Right atrium auricular region (tissue), 2 donors: ENCODE data around the gene GNAI2. TPM values are rescaled to one million over a fixed set of nuclear protein-coding genes. Genes with fewer than 3 reads are reported as not detected.

Experiments used
- DNase-seq: peaks from one replicate; pipeline ENCODE4 v3.0.0-alpha.2; 2019; ENCODE audit warnings: low spot score
- H3K27ac ChIP-seq, 2 donors: fragments of 200-600 bp; sonication (generic); 1 replicate in 1 of 2; 2 replicates in 1 of 2; pipeline ENCODE4 v1.5.1; 2016 to 2019
- H3K27me3 ChIP-seq, 2 donors: fragments of 200-600 bp; sonication (generic); one replicate each; pipeline versions ENCODE4 v1.5.1 to v1.6.0; 2017 to 2019
- H3K36me3 ChIP-seq: fragments of 200-600 bp; sonication (generic); one replicate; pipeline ENCODE4 v1.5.1; 2016
- H3K4me1 ChIP-seq, 2 donors: fragments of 200-600 bp; sonication (generic); one replicate each; pipeline versions ENCODE4 v1.5.1 to v1.6.0; 2017 to 2019
- H3K4me3 ChIP-seq, 2 donors: fragments of 200-600 bp; sonication (generic); 1 replicate in 1 of 2; 2 replicates in 1 of 2; pipeline ENCODE4 v1.5.1; 2017 to 2019; ENCODE audit warnings: mild to moderate bottlenecking in 1 of 2, moderate library complexity in 1 of 2
- H3K9me3 ChIP-seq, 2 donors: fragments of 200-600 bp; sonication (generic); one replicate each; pipeline ENCODE4 v1.5.1; 2019
- CTCF ChIP-seq, 2 donors: fragments of 200-600 bp; sonication (generic); IDR thresholded peaks; one replicate each; pipeline ENCODE4 v1.5.1; 2019; ENCODE audit warnings: antibody characterized with exemption in 2 of 2
- total RNA-seq, 2 donors: library from RNA; depleted of rRNA; stranded (reverse); fragments of >200 nt; gene quantifications; one replicate each; pipeline ENCODE4 v1.1.0, GENCODE V29; 2016

The GNAI2 gene
- total RNA-seq, 2 donors from 2014 or later = 72.1 to 127 TPM

DNA sequence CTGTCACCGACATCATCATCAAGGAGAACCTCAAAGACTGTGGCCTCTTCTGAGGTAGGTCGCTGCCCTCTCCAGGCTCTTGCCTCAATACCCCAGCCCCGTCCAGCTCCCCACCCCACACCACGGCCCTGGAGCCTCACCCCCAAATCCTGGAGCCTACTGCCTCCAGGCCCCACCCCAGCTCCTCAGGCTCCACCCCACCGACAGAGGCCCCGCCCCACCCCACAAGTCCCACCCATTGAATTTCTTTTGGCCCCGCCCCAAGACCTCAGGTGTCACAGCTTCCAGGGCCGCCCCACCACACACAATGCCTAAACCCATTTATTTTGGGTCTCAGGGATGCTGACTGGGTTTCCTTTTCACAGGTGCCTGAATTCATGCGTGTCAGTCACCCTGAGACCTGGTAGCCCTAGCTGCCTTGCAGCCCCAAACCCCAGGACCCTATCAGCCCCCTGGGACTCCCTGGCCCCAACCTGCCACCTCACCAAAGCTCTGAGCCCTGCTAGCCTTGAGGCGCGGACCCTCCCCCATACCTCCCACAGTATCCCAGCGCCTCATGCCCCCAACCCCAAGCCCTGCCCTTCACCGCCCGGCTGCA, 41.0 kb upstream of the GNAI2 start:
- Histone ChIP-seq H3K4me3 (no peak overlapping the region), H3K36me3 (no peaks in the 10 kb centered on the region), H3K4me1 (peaks cover 0 to 25% of the 10 kb centered on the region in 2 donors), H3K27me3 (peaks cover 11 to 16% of the 10 kb centered on the region in 2 donors), H3K27ac (no peak overlapping the region), H3K9me3 (no peaks in the 10 kb centered on the region)
- no peak for DNase-seq
- TF ChIP-seq CTCF (IDR thresholded peaks at IDR 0.05) = no peak

DNA sequence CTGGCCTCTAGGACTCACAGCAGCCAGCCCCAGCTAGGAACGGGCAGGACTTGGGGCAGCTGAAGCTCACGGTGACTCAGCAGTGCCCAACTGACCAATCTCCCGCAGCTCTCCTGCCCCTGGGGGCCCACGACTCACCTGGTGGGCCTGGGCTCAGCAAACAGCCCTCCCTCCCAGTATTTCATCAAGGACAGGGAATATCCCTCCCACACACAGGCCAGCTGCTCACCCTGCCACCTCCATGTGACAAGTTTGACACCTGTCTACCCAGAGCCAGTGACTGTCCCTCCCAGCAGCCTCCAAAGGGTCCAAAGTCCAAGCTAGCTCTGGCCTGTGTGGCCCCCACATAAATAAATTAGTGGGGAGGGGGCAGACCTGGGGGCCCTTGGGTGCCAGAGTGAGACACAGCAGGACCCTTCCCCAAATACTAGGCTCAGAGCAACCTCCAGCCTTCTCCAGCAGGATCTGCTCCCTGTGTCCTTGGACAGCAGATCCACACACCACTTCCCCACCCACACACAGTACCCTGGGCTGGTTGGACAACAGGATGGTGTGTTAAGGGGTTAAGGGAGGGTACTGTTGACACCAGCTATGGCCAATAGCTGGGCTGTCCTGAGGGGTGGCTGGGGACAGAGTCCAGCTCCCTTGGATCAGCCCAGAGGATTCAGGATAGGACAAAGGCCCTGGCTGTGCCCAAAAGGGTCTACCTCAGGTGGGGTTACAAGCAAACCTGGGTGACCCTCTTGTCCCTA, 40.3 kb upstream of the GNAI2 start:
- no peaks in the 10 kb centered on the region for H3K9me3 ChIP-seq
- peaks cover 0 to 25% of the 10 kb centered on the region in 2 donors for H3K4me1 ChIP-seq
- no peak overlapping the region for H3K4me3 ChIP-seq
- no peaks in the 10 kb centered on the region for H3K36me3 ChIP-seq
- peaks cover 11 to 16% of the 10 kb centered on the region in 2 donors for H3K27me3 ChIP-seq
- no peak for DNase-seq
- H3K27ac ChIP-seq = no peak overlapping the region
- TF ChIP-seq CTCF (IDR thresholded peaks at IDR 0.05) = no peak

GRCh38 chr3:50196253-50196801, 39.7 kb upstream of the GNAI2 start:
- Histone ChIP-seq H3K27me3 (peaks cover 11 to 16% of the 10 kb centered on the region in 2 donors), H3K27ac (no peak overlapping the region), H3K4me1 (peaks cover 0 to 25% of the 10 kb centered on the region in 2 donors), H3K9me3 (no peaks in the 10 kb centered on the region), H3K4me3 (no peak overlapping the region), H3K36me3 (no peaks in the 10 kb centered on the region)
- TF ChIP-seq CTCF (IDR thresholded peaks at IDR 0.05) = no peak
- DNase-seq = no peak

- Histone ChIP-seq H3K9me3 (no peaks in the 10 kb centered on the region), H3K4me3 (no peak overlapping the region), H3K36me3 (no peaks in the 10 kb centered on the region), H3K27me3 (no peaks in the 10 kb centered on the region), H3K27ac (no peak overlapping the region), H3K4me1 (peaks cover 0 to 21% of the 10 kb centered on the region in 2 donors)
- TF ChIP-seq CTCF (IDR thresholded peaks at IDR 0.05) = no peak
- DNase-seq = no peak
These were observed 34.3 kb upstream of the GNAI2 start for GRCh38 chr3:50201573-50202315.

DNA sequence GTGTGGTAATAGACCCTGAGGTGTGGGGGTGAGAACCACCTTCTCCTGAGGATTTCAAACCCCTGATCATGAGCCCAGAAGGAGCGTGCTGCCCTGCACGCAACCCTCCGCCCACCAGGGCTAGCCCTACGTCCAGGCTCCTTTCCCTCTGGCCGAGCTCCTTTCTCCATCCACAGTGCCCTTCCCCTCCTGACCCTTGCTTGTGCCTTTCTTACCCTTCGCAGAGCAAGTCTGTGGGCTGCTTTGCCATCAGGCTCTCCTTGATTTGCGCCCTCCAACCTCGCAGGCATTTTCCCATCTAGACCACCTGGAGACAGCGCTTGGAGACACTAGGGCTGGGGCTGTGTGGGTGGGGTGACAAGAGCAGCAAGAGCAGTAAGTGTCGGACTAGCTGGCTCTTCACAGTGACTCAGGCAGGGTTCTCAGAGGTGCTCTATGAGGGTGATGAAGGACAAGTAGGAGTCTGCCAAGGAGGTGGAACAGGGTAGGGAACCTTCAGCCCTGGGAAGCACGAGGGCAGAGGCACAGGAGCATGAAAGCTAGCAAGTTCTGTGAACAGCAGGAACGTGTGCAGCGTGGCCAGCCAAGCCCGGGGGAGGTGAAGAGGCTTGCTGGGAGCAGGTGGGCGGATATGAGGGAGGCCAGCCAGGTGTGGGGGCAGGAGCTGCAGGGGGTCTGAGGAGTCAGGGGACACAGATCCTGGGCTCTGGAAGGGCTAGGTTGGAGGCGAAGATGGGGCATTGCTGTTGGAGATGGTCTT, 33.5 kb upstream of the GNAI2 start:
- no peak for DNase-seq
- Histone ChIP-seq H3K27me3 (no peaks in the 10 kb centered on the region), H3K4me3 (no peak overlapping the region)

More for the DNA sequence above, 33.5 kb upstream of the GNAI2 start:
- H3K9me3 ChIP-seq = no peaks in the 10 kb centered on the region
- TF ChIP-seq CTCF (IDR thresholded peaks at IDR 0.05) = no peak
- H3K4me1 ChIP-seq = peaks cover 0 to 21% of the 10 kb centered on the region in 2 donors
- no peaks in the 10 kb centered on the region for H3K36me3 ChIP-seq
- no peak overlapping the region for H3K27ac ChIP-seq
